K562 (cell line): ENCODE results near the gene RPL35. TPM values are rescaled to one million over a fixed set of nuclear protein-coding genes. Genes with fewer than 3 reads are reported as not detected.
A peak's percentile ranks its signal among the peaks of the same experiment; 100 is the strongest.

Experiments used
- ATF1 ChIP-seq, 2 experiments: fragments of 450-650 bp in 1 of 2; IDR thresholded peaks; 2 replicates each; pipeline ENCODE4 v1.6.1; 2016; ENCODE audit warnings: missing compliant biosample characterization in 1 of 2, missing genetic modification characterization in 1 of 2
- BDP1 ChIP-seq: IDR thresholded peaks from 3 replicates; pipeline ENCODE4 v1.6.1; 2011; ENCODE audit not compliant: insufficient read length, insufficient read depth
- CCAR2 ChIP-seq: fragments of 200-400 bp; formaldehyde crosslinking; IDR thresholded peaks from 2 replicates; pipeline ENCODE4 v1.6.1; 2017; ENCODE audit warnings: mild to moderate bottlenecking, low read depth, low read length
- CHD1 ChIP-seq: fragments of 200-600 bp; sonication (generic); IDR thresholded peaks from one replicate; pipeline ENCODE4 v1.6.1; 2012; ENCODE audit warnings: mild to moderate bottlenecking, moderate library complexity, low read length, inconsistent platforms
- E2F1 ChIP-seq: sonication (generic); formaldehyde crosslinking; IDR thresholded peaks from 2 replicates; pipeline ENCODE4 v1.8.1; 2023; ENCODE audit warnings: mild to moderate bottlenecking, missing genetic modification reagents, moderate library complexity
- KDM5B ChIP-seq: fragments of 200-600 bp; sonication (generic); IDR thresholded peaks from 2 replicates; pipeline ENCODE4 v1.6.1; 2012; ENCODE audit warnings: low read depth, mild to moderate bottlenecking, moderate library complexity, low read length, control low read depth, inconsistent platforms; ENCODE audit not compliant: insufficient replicate concordance
- MBD1 ChIP-seq: fragments of 250-450 bp; sonication (Bioruptor Pico); IDR thresholded peaks from 2 replicates; pipeline ENCODE4 v1.8.0; 2022; ENCODE audit warnings: inconsistent platforms
- MITF ChIP-seq: IDR thresholded peaks from 2 replicates; pipeline ENCODE4 v1.6.1; 2014; ENCODE audit warnings: antibody characterized with exemption
- NBN ChIP-seq: fragments of 450-650 bp; IDR thresholded peaks from 2 replicates; pipeline ENCODE4 v1.6.1; 2016; ENCODE audit warnings: low read depth, mild to moderate bottlenecking
- NCOA1 ChIP-seq: fragments of 450-650 bp; IDR thresholded peaks from 2 replicates; pipeline ENCODE4 v1.6.1; 2016; ENCODE audit warnings: low read depth
- NCOA6 ChIP-seq: fragments of 450-650 bp; IDR thresholded peaks from 2 replicates; pipeline ENCODE4 v1.6.1; 2017; ENCODE audit warnings: mild to moderate bottlenecking
- PKNOX1 ChIP-seq: fragments of 450-650 bp; IDR thresholded peaks from 2 replicates; pipeline ENCODE4 v1.6.1; 2016
- TAF15 ChIP-seq: fragments of 200-400 bp; formaldehyde crosslinking; IDR thresholded peaks from 2 replicates; pipeline ENCODE4 v1.6.1; 2017; ENCODE audit warnings: mild to moderate bottlenecking, low read depth, low read length, moderate library complexity
- TAF7 ChIP-seq: fragments of 450-650 bp; IDR thresholded peaks from 2 replicates; pipeline ENCODE4 v1.6.1; 2016; ENCODE audit warnings: missing genetic modification characterization, missing compliant biosample characterization
- TFAP4 ChIP-seq: sonication (generic); formaldehyde crosslinking; IDR thresholded peaks from 2 replicates; pipeline ENCODE4 v1.8.0; 2022; ENCODE audit warnings: missing genetic modification reagents, mild to moderate bottlenecking, moderate library complexity, borderline replicate concordance
- TGIF2 ChIP-seq: sonication (generic); formaldehyde crosslinking; IDR thresholded peaks from 2 replicates; pipeline ENCODE4 v1.8.1; 2022; ENCODE audit warnings: mild to moderate bottlenecking, missing genetic modification reagents, moderate library complexity
- ZNF347 ChIP-seq: fragments of 450-650 bp; formaldehyde crosslinking; IDR thresholded peaks from 2 replicates; pipeline ENCODE4 v1.4.0; 2020; ENCODE audit warnings: low read depth, mild to moderate bottlenecking, moderate library complexity
- ZNF639 ChIP-seq, 2 experiments: fragments of 200-800 bp in 1 of 2; sonication (Bioruptor generic) in 1 of 2; sonication (generic) in 1 of 2; formaldehyde crosslinking in 1 of 2; IDR thresholded peaks in 1 of 2; conservative IDR thresholded peaks in 1 of 2; 2 replicates each; pipeline versions ENCODE4 v1.5.0 to v1.6.1; 2016 to 2020; ENCODE audit warnings: missing compliant biosample characterization in 1 of 2, missing genetic modification characterization in 1 of 2, missing genetic modification reagents in 1 of 2
- ZNF717 ChIP-seq: fragments of 250-450 bp; sonication (Bioruptor Pico); IDR thresholded peaks from 2 replicates; pipeline ENCODE4 v1.5.0; 2021
- polyA plus RNA-seq, 8 experiments: library from polyadenylated mRNA; depleted of rRNA in 4 of 8; stranded (reverse) in 5 of 8; unstranded in 3 of 8; fragments of >200 nt; fragmentation: Nextera tagmentation in 2 of 8; fragmentation: Illumina TruSeq in 1 of 8; extraction: Ambion mirVana in 2 of 8; extraction: Trizol in 1 of 8; gene quantifications; 2 replicates each; pipeline versions ENCODE4 v1.2.1 to v1.2.3, GENCODE V29; 2011 to 2014; ENCODE audit warnings: inconsistent platforms in 1 of 8, missing spikeins in 1 of 8
- total RNA-seq, 7 experiments: library from RNA; depleted of rRNA in 6 of 7; stranded (reverse); fragments of >200 nt in 6 of 7; fragmentation: Illumina TruSeq in 2 of 7; extraction: Trizol in 2 of 7; gene quantifications; 2 replicates each; pipeline versions ENCODE4 v1.2.1 to v1.2.3, GENCODE V29; 2011 to 2021; ENCODE audit warnings: low replicate concordance in 1 of 7

Gene RPL35
- total and polyA plus RNA-seq, 9 of the 15 experiments (the other 6 are each of a cell fraction or from before 2014, with no cell fraction given), result 1,755 to 5,101 (median 3,405) TPM

GRCh38 chr9:124861342-124862229, at the start of gene RPL35, which contains the start of gene ARPC5L (continued):
- TF ChIP-seq TFAP4 (peak; percentile 98), MITF (no peak), TAF7 (tag) (peak; percentile 98), ATF1 (CRISPR knock-in tag; IDR thresholded peaks at IDR 0.05) (no peak), ATF1 (tag; IDR thresholded peaks at IDR 0.05) (peak; percentile 86; the same call in 1 of the 2 replicates), MBD1 (no peak), ZNF717 (no peak), PKNOX1 (peak; percentile 40), NCOA6 (no peak), E2F1 (CRISPR knock-in tag) (no peak; the same call in 1 of the 2 replicates), BDP1 (no peak), KDM5B (peak; percentile 89), CCAR2 (no peak), TGIF2 (CRISPR knock-in tag) (peak; percentile 12; the same call in 1 of the 2 replicates), NCOA1 (no peak), ZNF639 (CRISPR knock-in tag; conservative IDR thresholded peaks at IDR 0.05 in 1 of 2, IDR thresholded peaks at IDR 0.05 in 1 of 2) (peak in 1 of 2 experiments; percentile 85; a peak in 2 of 4 replicates), CHD1 (peak; percentile 53), NBN (no peak; the same call in 1 of the 2 replicates), TAF15 (no peak), ZNF347 (CRISPR knock-in tag) (no peak)
